Medulla oblongata (tissue), 1 donor: ENCODE results near the gene DEPDC4.
"Not testable (repeated sequence)": the region's sequence is repeated elsewhere in the genome, so short reads cannot be mapped to it uniquely, and the experiment has no call there.

Source experiments
- DNase-seq: peaks from one replicate; pipeline ENCODE4 v3.0.0-alpha.2; 2015; ENCODE audit errors: extremely low spot score

The DEPDC4 gene

DNA sequence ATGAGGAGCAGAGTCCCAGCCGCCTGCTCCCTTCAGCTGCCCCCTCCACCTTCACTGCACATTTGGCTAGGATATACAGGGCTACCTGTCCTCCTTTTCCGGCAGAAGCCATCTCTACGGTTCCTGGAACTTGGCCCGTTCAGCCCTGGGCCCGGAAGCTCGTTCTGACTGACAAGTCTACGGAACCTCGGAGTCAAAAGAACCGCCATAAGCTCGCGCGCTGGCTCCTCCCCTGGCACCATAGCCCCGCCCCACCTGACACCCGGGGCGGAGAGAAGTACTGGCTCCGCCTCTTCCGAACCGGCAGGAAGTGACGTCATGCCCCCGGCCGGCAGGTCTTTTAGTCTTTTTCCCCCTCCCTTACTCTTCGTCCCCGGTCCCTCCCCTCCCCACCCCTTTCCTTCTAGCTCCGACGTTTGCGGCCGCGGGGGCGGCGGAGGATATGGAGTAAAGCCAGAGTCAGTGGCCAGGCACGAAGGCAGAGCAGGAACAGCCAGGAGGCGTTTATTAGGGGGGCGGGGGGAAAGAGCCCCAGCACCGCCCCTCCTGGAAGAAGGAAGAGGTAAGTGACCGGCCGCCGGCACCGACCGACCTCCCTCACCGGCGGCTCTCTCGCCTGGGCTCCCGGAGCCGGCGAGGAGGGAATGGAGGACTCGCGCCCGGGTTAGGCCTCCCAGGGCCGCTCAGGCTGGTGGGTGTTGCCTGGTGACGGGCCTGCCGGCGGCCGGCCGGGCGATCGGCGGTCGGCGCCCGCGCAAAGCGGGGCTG, at the start of gene DEPDC4, which contains the start of gene SCYL2:
Gene DEPDC4, minus strand, starts transcription at position 245 of the 768 bp plus-strand sequence. Its CDS starts 3 bp downstream, at position 242.
Gene SCYL2, plus strand, starts transcription at position 343 of the 768 bp plus-strand sequence. CDS start 15,794 bp downstream, outside the sequence.
- DNase-seq: peak; percentile 98

DNA sequence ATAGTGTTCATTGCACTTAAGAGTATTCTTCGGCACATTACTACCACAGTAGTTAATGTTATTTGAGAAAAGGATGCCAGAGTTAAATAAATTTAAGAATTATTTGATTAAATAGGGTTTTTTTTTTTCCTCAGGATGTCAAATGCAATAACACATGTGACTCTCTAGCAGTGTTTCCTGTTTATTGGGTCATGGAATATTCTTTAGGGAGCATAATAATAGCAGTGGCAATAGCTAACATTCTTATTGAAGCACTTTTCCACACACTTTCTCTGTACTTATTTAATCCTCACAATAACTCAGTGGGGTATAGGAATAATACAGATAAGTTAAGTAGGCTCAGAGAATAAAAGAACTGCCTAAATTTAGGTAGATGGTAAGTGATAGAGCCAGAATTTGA, 44.4 kb upstream of the DEPDC4 start:
- no peak for DNase-seq

DNA sequence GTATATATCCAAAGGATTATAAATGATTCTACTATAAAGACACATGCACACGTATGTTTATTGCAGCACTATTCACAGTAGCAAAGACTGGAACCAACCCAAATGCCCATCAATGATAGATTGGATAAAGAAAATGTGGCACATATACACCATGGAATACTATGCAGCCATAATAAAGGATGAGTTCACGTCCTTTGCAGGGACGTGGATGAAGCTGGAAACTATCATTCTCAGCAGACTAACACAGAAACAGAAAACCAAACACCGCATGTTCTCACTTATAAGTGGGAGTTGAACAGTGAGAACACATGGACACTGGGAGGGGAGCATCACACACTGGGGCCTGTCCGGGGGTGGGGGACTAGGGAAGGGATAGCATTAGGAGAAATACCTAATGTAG, 41.3 kb upstream of the DEPDC4 start:
- DNase-seq: not testable (repeated sequence)

DNA sequence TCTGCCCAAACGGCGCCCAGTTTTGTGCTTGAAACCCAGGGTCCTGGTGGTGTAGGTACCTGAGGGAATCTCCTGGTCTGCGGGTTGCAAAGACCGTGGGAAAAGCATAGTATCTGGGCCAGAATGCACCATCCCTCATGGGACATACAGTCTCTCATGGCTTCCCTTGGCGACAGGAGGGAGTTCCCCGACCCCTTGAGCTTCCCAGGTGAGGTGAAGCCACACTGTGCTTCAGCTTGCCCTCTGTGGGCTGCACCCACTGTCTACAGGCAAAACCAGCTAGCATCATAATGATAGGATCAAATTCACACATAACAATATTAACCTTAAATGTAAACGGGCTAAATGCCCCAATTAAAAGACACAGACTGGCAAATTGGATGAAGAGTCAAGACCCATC, 37.5 kb upstream of the DEPDC4 start:
- not testable (repeated sequence) for DNase-seq

DNA sequence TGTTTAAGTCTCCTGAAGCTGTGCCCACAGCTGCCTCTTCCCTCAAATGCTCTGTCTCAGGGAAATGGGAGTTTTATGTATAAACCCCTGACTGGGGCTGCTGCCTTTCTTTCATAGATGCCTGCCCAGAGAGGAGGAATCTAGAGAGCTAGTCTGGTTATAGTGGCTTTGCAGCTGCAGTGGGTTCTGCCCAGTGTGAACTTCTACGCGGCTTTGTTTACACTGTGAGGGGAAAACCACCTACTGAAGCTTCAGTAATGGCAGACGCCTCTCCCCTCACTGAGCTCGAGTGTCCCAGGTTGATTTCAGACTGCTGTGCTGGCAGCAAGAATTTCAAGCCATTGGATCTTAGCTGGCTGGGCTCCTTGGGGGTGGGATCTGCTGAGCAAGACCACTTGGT, 37.0 kb upstream of the DEPDC4 start:
- DNase-seq: no peak

DNA sequence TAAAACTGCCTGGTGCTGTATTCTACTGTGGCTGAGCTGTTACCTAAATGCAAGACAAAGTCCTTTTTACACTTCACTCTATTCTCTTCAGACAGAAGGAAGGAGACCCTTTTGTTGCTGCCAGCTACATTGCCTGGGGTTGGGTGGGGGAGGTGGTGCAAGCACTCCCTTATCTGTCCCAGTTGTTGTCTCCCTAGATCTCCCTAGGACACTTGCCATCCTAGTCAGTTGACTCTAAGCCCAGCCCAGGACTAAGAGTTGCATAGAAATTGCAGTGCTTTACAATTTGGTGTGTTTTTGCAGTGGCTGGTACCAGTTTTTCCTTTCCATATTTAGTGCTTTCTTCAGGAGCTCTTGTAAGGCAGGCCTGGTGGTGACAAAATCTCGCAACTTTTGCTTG, 35.2 kb upstream of the DEPDC4 start:
- no peak for DNase-seq

DNA sequence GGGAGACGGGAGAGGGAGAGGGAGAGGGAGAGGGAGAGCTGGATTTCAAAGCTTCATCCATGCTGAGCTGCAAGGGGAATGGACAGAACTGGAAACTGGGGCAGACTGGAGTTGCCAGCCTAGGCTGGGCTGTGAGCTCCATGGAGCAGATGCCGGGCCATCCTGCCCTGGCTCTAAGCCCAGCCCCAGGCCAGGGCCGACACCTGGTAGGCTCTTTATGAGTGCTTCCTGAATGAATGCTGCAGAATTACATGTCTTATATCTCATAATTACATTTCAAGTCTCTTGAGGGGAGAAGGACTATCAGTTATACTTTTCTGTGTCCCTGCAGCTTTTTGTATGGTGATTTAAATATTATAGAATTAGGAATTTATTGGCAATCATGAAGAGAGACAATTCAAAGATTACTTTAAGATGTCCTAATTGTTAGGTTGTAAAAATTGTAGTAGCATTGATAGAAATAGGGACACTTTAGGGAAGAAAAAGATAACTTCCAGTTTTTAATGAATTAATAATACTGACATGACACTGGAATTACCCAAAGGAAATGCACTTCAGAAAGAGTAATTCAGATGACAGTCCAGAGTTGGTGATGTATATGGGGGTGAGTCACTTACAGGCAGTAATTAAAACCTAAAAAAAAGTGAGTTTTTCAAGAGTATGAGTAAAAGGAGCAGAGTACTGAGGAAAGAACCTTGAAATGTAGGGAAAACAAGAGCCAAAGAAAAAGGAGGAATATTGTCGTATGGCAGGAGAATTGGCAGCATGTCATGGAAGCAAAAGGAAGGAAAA, 29.1 kb upstream of the DEPDC4 start:
- DNase-seq: no peak

DNA sequence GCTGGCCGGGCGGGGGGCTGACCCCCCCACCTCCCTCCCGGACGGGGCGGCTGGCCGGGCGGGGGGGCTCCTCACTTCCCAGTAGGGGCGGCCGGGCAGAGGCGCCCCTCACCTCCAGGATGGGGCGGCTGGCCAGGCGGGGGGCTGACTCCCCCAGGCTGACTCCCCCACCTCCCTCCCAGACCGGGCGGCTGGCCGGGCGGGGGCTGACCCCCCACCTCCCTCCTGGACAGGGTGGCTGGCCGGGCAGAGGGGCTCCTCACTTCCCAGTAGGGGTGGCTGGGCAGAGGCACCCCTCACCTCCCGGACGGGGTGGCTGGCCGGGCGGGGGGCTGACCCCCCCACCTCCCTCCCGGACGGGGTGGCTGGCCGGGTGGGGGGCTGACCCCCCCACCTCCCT, 27.5 kb upstream of the DEPDC4 start:
- DNase-seq: not testable (repeated sequence)

DNA sequence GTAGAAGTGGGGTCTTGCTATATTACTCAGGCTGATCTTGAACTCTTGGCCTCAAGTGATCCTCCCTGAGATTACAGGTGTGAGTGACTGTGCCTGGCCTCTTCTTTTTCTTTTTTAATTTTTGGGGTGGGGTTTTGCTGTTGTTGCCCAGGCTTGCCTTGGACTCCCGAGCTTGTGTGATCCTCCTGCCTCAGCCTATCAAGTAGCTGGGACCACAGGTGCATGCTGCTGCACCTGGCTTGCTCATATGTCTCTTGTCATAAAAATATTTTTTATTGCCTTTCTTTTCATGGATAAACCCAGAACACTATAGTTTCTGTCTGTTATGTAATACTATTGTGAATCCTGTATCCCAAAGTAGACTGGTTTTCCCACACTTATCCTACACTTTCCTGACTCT, 26.1 kb upstream of the DEPDC4 start:
- no peak for DNase-seq

DNA sequence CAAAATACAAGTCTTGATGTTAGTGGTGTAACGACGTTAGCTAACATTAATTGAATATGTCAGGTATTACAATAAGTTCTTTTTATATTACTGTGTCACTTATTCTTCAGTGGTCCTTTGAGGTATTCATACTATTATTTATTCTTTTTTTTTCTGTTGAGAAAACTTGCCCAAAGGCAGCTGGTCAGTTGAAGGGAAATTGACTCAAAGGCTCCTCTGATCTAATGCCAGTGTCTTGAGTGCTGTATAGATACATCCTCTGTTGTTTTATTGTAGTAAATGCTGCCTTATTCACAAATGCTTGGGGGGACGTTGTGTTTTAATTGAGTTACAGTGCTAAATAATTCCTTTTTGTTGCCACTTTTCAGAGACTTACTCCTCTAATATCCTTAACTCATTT, 23.1 kb upstream of the DEPDC4 start:
- DNase-seq: no peak

DNA sequence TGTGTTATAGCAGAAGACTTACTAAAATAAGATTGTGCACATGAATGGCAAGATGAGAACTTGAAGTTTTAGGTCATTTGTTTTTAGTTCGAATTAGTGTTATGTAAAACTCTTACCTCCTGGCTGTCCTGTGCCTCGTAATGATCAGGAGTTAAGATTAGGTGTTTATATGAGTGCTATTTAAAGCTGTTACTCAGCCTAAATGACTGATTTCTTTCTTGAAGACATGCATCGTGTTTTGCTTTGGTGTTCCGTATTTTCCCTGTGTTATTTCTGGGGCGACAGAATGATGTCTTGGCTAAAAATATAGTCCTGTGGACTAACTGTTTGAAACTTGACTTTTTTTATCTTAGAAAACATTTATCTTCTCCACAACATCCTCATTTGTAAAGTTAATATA, 22.2 kb upstream of the DEPDC4 start:
- DNase-seq: no peak

DNA sequence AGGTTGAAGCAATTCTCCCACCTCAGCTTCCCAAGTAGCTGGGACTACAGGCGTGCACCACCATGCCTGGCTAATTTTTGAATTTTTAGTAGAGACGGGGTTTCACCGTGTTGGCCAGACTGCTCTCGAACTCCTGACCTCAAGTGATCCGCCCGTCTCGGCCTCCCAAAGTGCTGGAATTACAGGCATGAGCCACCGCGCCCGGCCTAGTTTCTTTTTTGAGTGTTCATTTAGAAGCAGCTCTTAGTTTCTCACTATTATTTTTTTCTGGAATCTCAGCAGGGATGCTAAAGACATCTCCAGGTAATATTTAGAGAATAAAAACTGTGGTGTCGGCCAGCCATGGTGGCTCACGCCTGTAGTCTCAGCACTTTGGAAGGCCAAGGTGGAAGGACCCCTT, 17.7 kb upstream of the DEPDC4 start:
- DNase-seq: not testable (repeated sequence)

DNA sequence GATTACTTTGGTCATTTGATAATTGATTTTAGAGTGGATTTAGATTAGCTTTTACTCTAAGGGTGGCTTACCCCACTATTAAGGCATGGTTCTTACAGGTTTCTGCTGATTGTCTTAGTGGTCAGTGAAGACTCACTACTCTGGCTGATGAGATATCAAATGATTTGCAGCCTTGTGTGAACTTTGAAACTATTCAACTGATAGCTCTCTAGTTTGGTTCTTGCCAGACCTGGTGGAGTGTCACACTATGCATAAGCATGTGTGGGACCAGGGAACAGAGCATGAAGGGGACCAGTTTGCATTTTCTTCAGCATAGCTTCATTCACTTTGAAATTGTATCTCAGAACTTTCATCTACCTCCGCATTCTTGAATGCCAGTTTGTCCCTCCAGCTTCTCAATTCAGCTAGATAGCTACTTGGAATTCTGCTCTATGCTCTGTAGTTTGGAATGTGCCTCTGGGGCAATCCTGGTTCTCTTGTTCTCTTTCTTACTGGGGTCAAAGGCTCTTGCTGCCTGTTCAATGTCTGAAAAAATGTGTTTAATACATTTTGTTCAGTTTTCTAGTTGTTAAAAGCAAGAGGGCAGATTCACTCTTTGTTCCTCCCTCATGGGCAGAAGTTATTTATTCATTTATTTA, 12.8 kb upstream of the DEPDC4 start:
- no peak for DNase-seq

DNA sequence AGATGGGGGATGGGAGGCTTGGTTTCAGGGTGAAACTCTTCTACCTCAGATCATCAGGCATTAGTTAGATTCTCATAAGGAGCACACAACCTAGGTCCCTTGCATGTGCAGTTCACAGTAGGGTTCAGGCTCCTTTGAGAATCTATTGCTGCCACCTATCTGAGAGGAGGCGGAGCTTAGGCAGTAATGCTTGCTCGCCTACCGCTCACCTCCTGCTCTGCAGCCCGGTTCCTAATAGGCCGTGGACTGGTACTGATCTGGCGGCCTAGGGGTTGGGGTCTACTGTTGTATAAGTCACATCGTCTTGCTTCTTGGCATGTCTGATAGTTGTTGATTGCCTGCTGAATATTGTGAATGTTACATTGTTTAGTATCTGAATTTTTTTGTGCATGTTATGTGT, 12.3 kb upstream of the DEPDC4 start:
- no peak for DNase-seq

DNA sequence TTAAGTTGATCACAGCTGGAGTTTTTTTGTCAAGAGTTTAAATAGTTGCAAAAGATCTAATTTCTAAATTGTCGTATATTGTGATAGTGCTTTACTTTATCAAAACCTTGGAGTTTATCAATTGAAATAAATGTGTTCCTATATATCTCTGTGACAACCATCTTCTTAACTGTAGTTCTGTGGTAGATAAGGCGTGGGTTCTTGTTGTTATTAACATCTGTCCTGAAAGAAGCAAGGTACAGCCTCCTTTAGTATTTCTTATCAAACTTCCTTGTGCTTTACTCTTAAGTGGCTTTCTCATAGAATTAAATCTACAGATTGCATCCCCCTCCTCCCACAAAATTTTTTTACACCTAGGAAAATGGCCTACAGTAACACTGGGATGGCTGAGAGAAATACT, 7.4 kb upstream of the DEPDC4 start:
- no peak for DNase-seq

DNA sequence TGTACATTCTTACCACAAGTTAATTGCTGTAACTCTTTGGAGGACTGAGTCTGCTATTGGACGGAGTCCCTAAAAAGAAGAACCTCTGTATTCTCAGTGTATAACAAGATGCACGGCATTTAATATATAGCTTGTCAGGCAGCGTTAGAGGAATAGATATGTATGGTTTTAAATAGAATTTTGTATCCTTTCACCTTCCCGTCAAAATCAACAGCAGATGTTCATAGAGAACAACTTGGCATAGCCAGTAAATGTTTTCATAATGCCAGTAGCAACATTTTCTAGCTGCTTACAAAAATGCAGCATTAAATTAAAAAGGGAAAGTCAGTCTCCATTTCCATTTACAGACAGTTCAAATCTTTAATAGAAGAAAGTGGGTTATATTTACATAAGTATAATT, 6.9 kb upstream of the DEPDC4 start:
- no peak for DNase-seq

DNA sequence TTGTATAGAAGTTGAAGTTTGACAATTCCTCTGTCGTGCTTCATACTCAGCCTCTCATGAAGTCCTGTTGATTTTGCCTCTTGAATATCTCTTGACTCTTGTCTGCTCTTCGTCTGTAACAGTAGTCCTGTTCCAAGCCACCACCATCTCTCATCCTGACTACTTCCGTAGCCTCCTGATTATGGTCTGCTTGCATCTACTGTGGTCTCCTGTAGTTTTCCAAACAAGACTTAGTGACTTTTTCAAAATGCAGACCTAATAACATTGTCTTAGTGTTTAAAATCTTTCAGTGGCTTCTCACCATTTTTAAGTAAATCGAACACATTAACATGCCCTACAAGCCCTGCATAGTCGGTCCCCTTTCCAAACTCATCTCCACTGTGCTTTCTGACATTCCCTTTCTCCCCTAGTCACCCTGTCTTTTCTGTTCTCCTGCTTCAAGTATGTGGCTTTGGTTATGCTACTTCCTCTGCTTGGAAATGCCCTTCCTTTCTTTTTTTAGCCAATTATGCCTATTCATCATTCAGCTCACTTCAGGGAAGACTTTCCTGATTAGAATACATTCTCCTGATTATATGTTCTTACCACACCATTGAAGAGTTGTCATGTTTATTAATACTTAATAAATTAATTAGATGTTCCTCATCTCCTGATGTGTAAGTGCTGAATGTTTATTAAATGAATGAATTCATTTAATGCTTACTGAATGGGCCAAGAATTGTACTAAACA, 2.1 kb upstream of the DEPDC4 start:
- DNase-seq: peak; percentile 3

DNA sequence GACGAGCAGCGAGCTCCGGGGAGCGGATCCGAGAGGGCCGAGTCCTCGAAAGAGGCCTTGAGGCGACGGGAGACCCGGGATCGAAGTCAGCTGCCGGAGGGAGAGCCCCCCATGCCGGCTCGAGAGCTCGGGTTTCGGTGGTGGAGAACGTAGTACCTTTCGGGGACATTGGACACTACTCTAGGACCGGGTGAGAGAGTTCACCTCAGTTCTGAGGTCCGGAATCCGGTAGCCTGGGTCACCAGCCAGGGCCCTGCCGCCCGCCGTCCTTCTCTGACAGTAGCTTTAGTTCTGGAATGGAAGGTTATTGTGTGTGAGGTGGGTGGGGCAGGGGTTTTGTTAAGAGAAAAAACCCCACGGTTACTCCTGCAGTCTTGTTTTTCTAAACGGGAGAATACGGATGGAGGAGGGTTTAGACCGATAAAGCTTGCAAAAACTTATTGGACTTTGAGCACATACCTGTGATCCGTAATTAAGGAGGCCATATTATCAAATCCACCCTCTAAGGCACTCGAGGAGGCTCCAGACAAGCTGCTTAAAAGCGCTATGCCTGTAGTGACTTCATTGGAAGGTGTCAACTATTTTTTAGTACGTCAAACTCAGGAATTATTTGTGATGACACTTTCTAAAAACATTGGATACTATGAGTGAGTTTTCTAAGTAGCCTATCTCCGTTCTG, 863 bp upstream of the DEPDC4 start:
- DNase-seq: peak; percentile 34

DNA sequence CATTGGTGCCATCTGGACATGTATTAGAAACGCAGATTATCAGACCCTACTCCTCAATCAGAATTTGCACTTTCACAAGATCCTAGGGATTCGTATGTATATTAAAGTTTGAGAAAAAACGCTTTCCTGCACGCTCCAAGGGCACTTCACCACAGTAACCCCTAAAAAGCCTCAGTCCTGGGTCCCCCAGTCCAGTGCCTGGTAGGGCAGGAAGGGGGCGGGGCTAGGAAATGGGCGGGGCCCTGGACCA, 369 bp downstream of the DEPDC4 start:
- DNase-seq: peak; percentile 92

DNA sequence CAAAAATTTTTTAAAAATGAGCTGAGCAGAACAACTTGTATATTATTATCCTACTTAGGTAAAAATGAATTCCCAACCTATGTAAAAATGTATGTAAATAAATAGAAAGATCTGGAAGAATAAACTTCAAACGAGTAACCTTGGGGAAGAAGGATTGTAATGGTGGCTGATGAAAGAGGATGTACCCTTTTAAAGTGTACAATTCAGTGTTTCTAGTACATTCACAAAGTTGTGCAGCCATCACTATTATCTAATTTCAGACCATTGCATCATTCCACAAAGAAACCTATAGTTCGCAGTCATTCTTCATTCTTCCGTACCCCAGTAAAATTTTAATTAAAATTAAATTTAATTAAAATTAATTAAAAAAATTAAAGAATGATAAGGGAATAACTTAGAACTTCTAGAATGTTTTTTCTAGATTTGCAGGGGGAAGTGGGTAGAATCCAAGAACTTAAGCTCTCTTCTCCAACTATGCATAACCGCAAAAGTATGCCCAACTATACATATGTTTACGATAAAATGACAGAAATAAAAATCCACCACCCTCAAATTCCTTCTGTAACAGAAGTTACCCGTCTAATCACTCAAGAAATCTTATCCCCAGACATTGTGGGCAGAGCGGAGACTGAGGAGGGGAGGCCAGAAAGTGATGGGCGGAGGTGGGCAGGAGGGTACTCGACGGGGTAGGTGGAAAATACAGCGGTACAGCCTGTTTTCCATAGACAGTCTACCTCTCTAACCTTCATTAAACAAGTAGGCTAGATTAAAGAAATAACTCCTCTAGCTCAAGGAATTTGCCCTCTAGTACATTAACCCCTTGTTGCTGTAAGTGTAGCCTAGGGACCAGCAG, 921 bp downstream of the DEPDC4 start:
- no peak for DNase-seq

DNA sequence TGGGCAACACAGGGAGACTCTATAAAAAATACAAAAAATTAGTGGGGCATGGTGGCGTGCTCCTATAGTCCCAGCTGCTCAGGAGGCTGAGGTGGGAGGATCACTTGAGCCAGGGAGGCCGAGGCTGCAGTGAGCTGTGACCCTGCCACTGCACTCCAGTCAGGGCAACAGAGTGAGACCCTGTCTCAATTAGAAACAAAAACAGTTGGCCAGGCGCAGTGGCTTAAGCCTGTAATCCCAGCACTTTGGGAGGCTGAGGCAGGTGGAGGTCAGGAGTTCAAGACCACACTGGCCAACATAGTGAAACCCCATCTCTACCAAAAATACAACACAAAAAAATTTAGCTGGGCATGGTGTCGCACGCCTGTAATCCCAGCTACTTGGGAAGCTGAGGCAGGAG, 1.8 kb downstream of the DEPDC4 start:
- not testable (repeated sequence) for DNase-seq
